H4 (cell line): ENCODE measurements around the gene NFIA. TPM values are rescaled to one million over a fixed set of nuclear protein-coding genes. Genes with fewer than 3 reads are reported as not detected.
A peak's percentile ranks its signal among the peaks of the same experiment; 100 is the strongest.

Experiments
- DNase-seq: peaks from one replicate; pipeline ENCODE4 v3.0.0-alpha.2; 2015; ENCODE audit warnings: low spot score
- total RNA-seq: library from RNA; depleted of rRNA; stranded (reverse); fragments of >200 nt; shearing (Covaris generic); gene quantifications from 2 replicates; pipeline ENCODE4 v1.2.3, GENCODE V29; 2014

The NFIA gene
- total RNA-seq, 1 experiment from 2014 or later, result 7.4 TPM

- DNase-seq, result no peak
Observed at GRCh38 chr1:61491497-61491896, 409.1 kb downstream of the NFIA start.

GRCh38 chr1:61494000-61494399 lies 411.6 kb downstream of the NFIA start:
- no peak for DNase-seq

- no peak for DNase-seq
Observed at GRCh38 chr1:61496501-61496900, 414.1 kb downstream of the NFIA start.

GRCh38 chr1:61497013-61497412 lies 414.7 kb downstream of the NFIA start:
- no peak for DNase-seq

- no peak for DNase-seq
Observed at GRCh38 chr1:61498342-61498741, 416.0 kb downstream of the NFIA start.

- DNase-seq, result no peak
Observed at GRCh38 chr1:61501971-61502916, 419.9 kb downstream of the NFIA start.

- DNase-seq, result no peak
Observed at GRCh38 chr1:61504305-61504704, 421.9 kb downstream of the NFIA start.

- peak; percentile 28 for DNase-seq
Observed at GRCh38 chr1:61504852-61505390, 422.6 kb downstream of the NFIA start.

- no peak for DNase-seq
Observed at GRCh38 chr1:61506236-61506635, 423.9 kb downstream of the NFIA start.

- DNase-seq, result no peak
Observed at GRCh38 chr1:61506944-61507500, 424.7 kb downstream of the NFIA start.
